Measurements from ENCODE around the gene UTP4. TPM values are rescaled to one million over a fixed set of nuclear protein-coding genes. Genes with fewer than 3 reads are reported as not detected.

UTP4 gene
- total RNA-seq, 1 experiment from 2014 or later: 31.6 TPM

DNA sequence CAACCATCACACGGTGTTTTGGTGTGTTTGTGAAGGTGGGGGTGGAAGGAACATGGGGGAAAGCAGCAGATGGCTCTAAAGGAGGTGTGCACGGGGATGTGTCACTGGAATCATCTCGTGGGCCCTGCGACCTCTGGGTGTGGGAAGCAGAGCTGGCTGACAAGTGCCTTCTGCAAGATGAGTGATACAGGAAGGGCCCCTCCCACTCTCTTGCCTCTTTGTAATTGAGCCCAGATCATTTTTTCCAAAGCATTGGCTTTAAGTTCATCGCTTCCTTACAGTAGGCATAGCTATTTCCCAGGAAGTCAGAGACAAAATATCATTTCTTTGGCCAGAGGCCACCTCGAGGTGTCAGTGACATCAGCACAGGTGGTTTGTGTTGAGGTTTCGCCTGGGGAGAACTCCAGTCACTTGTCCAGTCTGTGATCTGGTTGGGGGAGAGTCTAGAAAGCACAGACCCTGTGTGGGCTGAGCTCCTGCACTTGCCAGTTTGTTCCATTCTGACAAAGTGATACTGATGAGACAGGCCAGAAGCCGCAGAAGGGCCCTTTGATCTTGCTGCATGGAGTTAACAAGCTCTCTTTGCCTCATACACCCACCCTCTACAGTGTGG is 33.9 kb downstream of the UTP4 start:
- no peak for DNase-seq
- 0 out of 2 replicates have a peak, but pooled peaks cover 7% of the 10 kb centered on the region for H4K20me1 ChIP-seq (ENCODE audit: insufficient read depth, low read depth, low read length)
- no peaks in the 10 kb centered on the region for H3K4me1 ChIP-seq (ENCODE audit: low read length)
- no peaks in the 10 kb centered on the region for H3K79me2 ChIP-seq (ENCODE audit: low read length)
- no peaks in the 10 kb centered on the region for H3K9me3 ChIP-seq (ENCODE audit: low read length)
- H3K36me3 ChIP-seq (ENCODE audit: insufficient read depth, low read length): peaks cover 47% of the 10 kb centered on the region; the same call in 1 of the 2 replicates
- H3K4me2 ChIP-seq (ENCODE audit: low read depth, low read length, poor library complexity, severe bottlenecking): no peak overlapping the region
- no peaks in the 10 kb centered on the region for H3K9me2 ChIP-seq (replicated peaks; ENCODE audit: insufficient read depth, low read length)
- H3K4me3 ChIP-seq (ENCODE audit: low read length): no peak overlapping the region
- no peak overlapping the region for H3K27ac ChIP-seq (ENCODE audit: low read length)
- H2AFZ ChIP-seq (ENCODE audit: low read length): no peak overlapping the region
- no peak overlapping the region for H3K9ac ChIP-seq (ENCODE audit: low read length)
- H3K27me3 ChIP-seq (ENCODE audit: low read length): no peaks in the 10 kb centered on the region

DNA sequence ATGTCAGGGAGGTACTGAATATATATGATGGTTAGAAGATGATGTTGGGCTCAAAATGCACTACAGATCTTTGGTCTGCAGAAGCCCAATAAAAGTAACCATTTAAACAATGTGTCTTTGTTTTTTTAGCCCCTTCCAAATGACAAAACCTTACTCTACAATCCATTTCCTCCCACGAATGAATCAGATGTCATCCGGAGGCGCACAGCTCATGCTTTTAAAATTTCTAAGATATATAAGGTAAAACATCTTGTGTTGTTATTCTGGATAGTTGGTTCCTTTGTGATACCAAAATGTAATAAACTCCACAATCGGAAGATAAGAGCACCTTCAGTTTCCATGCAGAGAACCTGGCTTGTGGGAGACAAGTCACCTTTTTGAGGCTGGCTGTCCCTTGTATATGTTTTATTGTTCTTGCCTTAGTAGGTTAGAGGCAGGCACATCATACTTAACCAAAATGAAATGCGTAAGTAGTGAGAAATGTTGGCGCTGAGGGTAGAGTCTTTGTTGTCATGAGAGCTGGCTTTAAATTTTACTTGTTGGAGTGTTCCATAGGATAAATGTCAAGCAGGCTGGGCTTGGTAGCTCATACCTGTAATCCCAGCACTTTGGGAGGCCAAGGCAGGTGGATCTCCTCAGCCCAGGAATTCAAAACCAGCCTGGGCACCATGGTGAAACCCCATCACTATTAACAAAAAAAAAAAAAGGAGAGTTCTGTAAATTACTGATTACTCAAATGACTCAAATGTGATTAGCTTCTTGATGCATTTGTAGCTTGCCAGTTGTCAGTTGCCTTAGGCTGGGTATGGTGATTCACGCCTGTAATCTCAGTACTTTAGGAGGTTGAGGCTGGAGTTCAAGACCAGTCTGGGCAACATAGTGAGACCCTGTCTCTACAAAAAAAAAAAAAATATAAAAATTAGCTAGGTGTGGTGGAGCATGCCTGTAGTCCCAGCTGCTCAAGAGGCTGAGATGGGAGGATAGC is 34.8 kb downstream of the UTP4 start:
- H3K4me2 ChIP-seq (ENCODE audit: low read depth, low read length, poor library complexity, severe bottlenecking): no peak overlapping the region
- H2AFZ ChIP-seq (ENCODE audit: low read length): no peak overlapping the region
- no peaks in the 10 kb centered on the region for H3K9me2 ChIP-seq (replicated peaks; ENCODE audit: insufficient read depth, low read length)
- H3K36me3 ChIP-seq (ENCODE audit: insufficient read depth, low read length): peaks cover 47% of the 10 kb centered on the region; the same call in 1 of the 2 replicates
- H3K4me1 ChIP-seq (ENCODE audit: low read length): no peaks in the 10 kb centered on the region
- H3K27me3 ChIP-seq (ENCODE audit: low read length): no peaks in the 10 kb centered on the region
- H3K79me2 ChIP-seq (ENCODE audit: low read length): no peaks in the 10 kb centered on the region
- DNase-seq: no peak
- H3K9me3 ChIP-seq (ENCODE audit: low read length): no peaks in the 10 kb centered on the region
- no peak overlapping the region for H3K27ac ChIP-seq (ENCODE audit: low read length)
- H3K9ac ChIP-seq (ENCODE audit: low read length): no peak overlapping the region
- H4K20me1 ChIP-seq (ENCODE audit: insufficient read depth, low read depth, low read length): 0 out of 2 replicates have a peak, but pooled peaks cover 7% of the 10 kb centered on the region
- H3K4me3 ChIP-seq (ENCODE audit: low read length): no peak overlapping the region

DNA sequence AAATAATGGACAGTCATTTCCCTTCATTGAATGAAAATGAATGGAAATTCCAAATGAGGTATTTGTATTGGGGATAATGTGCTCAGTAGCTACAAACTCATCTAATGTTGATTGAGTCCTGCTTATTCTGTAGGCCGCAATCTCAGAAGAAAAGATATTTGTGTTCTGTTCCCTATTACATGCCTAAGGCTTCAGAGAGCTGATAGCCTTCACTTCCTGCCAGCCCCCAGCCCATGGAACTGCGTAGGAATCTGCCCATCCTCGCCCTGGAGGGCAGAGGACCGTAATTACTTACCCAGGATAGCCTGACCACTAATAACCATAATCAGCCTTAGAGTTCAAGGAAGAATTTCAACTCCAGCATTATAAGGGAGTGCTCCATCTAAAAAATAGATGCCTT is 36.6 kb downstream of the UTP4 start:
- no peak overlapping the region for H3K27ac ChIP-seq (ENCODE audit: low read length)
- no peak for DNase-seq
- no peak overlapping the region for H3K9ac ChIP-seq (ENCODE audit: low read length)
- H3K79me2 ChIP-seq (ENCODE audit: low read length): no peaks in the 10 kb centered on the region
- no peaks in the 10 kb centered on the region for H3K9me3 ChIP-seq (ENCODE audit: low read length)
- no peaks in the 10 kb centered on the region for H3K4me1 ChIP-seq (ENCODE audit: low read length)
- H4K20me1 ChIP-seq (ENCODE audit: insufficient read depth, low read depth, low read length): 0 out of 2 replicates have a peak, but pooled peaks cover 7% of the 10 kb centered on the region
- peaks cover 38% of the 10 kb centered on the region; the same call in 1 of the 2 replicates for H3K36me3 ChIP-seq (ENCODE audit: insufficient read depth, low read length)
- H2AFZ ChIP-seq (ENCODE audit: low read length): no peak overlapping the region
- H3K9me2 ChIP-seq (replicated peaks; ENCODE audit: insufficient read depth, low read length): no peaks in the 10 kb centered on the region
- H3K4me3 ChIP-seq (ENCODE audit: low read length): no peak overlapping the region
- no peaks in the 10 kb centered on the region for H3K27me3 ChIP-seq (ENCODE audit: low read length)
- no peak overlapping the region for H3K4me2 ChIP-seq (ENCODE audit: low read depth, low read length, poor library complexity, severe bottlenecking)

DNA sequence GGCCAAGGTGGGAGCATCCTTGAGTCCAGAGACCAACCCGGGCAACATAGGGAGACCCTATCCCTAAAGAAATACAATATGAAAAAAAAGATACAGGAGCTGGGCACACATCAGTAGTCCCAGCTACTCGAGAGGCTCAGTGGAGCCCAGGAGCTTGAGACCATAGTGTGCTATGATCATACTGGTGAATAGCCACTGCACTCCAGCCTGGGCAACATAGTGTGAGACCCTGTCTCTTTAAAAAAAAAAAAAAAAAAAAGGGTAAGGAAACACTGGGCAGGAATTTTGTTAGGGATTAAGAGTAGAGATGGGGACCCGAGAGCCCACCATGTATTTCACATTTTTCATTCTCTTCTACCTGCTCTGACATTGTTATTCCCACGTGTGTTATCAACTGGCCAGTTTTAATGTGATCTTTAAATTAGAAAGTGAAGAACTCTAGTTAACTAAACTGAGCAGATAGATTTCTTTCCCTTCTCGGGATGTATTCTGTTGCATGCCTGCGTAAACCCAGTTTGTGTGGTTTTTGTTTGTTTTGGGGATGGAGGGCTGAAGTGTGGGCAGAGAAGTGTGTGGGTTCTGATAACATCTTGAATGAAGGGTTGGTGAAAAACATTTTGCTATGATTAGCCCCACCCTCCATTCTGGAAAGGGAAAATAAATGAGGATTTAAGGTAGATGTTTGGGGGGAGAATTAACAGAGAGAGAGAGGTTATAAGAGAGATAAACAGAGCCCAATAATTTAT is 37.3 kb downstream of the UTP4 start:
- peaks cover 38% of the 10 kb centered on the region; the same call in 1 of the 2 replicates for H3K36me3 ChIP-seq (ENCODE audit: insufficient read depth, low read length)
- H3K4me3 ChIP-seq (ENCODE audit: low read length): no peak overlapping the region
- no peaks in the 10 kb centered on the region for H3K27me3 ChIP-seq (ENCODE audit: low read length)
- H3K9ac ChIP-seq (ENCODE audit: low read length): no peak overlapping the region
- no peak overlapping the region for H3K4me2 ChIP-seq (ENCODE audit: low read depth, low read length, poor library complexity, severe bottlenecking)
- no peaks in the 10 kb centered on the region for H3K4me1 ChIP-seq (ENCODE audit: low read length)
- no peak overlapping the region for H3K27ac ChIP-seq (ENCODE audit: low read length)
- H4K20me1 ChIP-seq (ENCODE audit: insufficient read depth, low read depth, low read length): 0 out of 2 replicates have a peak, but pooled peaks cover 7% of the 10 kb centered on the region
- H3K9me2 ChIP-seq (replicated peaks; ENCODE audit: insufficient read depth, low read length): no peaks in the 10 kb centered on the region
- no peaks in the 10 kb centered on the region for H3K79me2 ChIP-seq (ENCODE audit: low read length)
- H2AFZ ChIP-seq (ENCODE audit: low read length): no peak overlapping the region
- DNase-seq: no peak
- H3K9me3 ChIP-seq (ENCODE audit: low read length): no peaks in the 10 kb centered on the region

DNA sequence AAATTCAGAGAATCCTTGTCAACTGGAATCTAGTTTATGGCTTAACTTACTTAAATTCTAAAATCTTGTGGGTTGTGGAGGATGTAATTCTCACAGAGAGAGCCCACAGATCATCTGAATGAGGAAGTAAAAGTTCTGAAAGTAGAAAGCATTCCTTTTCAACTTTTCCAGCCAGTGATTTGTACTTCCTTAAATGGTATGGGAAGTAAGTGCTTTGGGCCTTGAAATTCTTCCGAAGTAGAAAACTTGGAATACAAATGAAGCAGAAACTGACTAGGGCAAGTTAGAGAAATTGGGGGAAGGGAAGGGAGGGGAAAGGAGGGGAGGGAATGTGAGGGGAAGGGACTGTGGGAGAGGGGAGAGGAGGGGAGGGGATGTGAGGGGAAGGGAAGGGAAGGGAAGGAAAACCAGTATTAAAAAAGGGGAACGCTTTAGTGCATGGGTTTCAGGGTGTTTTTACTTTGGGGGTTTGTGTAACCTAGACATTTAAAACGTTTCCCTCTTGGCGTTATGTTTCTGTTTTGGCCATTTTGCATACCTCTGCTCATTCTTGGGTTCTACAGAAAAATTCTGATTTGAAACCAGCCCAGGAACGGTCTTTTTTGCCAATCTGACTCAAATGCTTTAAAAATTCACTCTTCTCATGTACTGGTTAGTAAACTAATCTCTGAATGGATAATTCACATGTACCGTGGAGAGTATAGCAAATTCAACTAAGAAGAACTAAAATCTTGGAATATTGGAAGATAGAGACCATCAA is 39.1 kb downstream of the UTP4 start:
- H3K9ac ChIP-seq (ENCODE audit: low read length): no peak overlapping the region
- H3K36me3 ChIP-seq (ENCODE audit: insufficient read depth, low read length): peaks cover 23% of the 10 kb centered on the region; the same call in 1 of the 2 replicates
- H4K20me1 ChIP-seq (ENCODE audit: insufficient read depth, low read depth, low read length): 0 out of 2 replicates have a peak, but pooled peaks cover under 1% of the 10 kb centered on the region
- no peaks in the 10 kb centered on the region for H3K79me2 ChIP-seq (ENCODE audit: low read length)
- no peaks in the 10 kb centered on the region for H3K27me3 ChIP-seq (ENCODE audit: low read length)
- no peak for DNase-seq
- H3K9me2 ChIP-seq (replicated peaks; ENCODE audit: insufficient read depth, low read length): no peaks in the 10 kb centered on the region
- no peak overlapping the region for H2AFZ ChIP-seq (ENCODE audit: low read length)
- H3K9me3 ChIP-seq (ENCODE audit: low read length): no peaks in the 10 kb centered on the region
- no peaks in the 10 kb centered on the region for H3K4me1 ChIP-seq (ENCODE audit: low read length)
- H3K4me2 ChIP-seq (ENCODE audit: low read depth, low read length, poor library complexity, severe bottlenecking): no peak overlapping the region
- no peak overlapping the region for H3K4me3 ChIP-seq (ENCODE audit: low read length)
- H3K27ac ChIP-seq (ENCODE audit: low read length): no peak overlapping the region

DNA sequence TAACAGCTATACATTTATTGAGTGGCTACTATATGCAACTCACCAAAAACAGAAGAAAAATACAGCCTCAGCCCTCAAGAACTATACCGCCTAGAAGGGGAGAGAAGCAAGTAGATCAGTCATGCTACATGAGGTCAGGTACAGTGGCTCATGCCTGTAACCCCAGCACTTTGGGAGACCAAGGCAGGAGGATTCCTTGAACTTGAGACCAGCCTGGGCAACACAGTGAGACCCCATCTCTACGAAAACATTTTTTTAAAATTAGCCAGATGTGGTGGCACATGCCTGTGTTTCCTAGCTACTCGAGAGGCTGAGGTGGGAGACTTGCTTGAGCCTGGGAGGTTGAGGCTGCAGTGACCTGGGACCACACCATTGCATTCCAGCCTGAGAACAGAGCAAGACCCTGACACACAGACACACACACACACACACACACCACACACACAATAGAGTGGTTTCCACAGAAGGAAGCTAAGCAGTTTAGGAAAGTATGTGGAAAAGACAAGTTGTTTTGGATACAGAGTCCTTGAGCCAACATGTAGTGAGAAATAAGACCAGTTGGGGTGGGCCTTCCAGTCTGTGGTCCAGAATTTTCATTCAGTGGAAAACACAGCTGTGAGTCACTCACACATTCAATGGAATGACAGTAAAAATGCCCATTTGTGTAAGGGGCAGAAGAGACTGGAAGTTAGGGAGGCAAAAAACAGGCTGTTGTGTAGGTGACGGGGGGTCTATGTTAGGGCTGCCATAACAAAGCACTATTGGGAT is 43.8 kb downstream of the UTP4 start:
- Histone ChIP-seq H3K79me2 (ENCODE audit: low read length) (no peaks in the 10 kb centered on the region), H3K4me3 (ENCODE audit: low read length) (no peak overlapping the region), H4K20me1 (ENCODE audit: insufficient read depth, low read depth, low read length) (no peaks in the 10 kb centered on the region), H3K9me2 (replicated peaks; ENCODE audit: insufficient read depth, low read length) (no peaks in the 10 kb centered on the region), H3K27me3 (ENCODE audit: low read length) (no peaks in the 10 kb centered on the region), H3K4me2 (ENCODE audit: low read depth, low read length, poor library complexity, severe bottlenecking) (no peak overlapping the region), H3K9me3 (ENCODE audit: low read length) (no peaks in the 10 kb centered on the region), H3K9ac (ENCODE audit: low read length) (no peak overlapping the region), H3K27ac (ENCODE audit: low read length) (no peak overlapping the region), H3K36me3 (ENCODE audit: insufficient read depth, low read length) (peaks cover 4% of the 10 kb centered on the region; the same call in 1 of the 2 replicates), H2AFZ (ENCODE audit: low read length) (no peak overlapping the region), H3K4me1 (ENCODE audit: low read length) (no peaks in the 10 kb centered on the region)
- DNase-seq: no peak

DNA sequence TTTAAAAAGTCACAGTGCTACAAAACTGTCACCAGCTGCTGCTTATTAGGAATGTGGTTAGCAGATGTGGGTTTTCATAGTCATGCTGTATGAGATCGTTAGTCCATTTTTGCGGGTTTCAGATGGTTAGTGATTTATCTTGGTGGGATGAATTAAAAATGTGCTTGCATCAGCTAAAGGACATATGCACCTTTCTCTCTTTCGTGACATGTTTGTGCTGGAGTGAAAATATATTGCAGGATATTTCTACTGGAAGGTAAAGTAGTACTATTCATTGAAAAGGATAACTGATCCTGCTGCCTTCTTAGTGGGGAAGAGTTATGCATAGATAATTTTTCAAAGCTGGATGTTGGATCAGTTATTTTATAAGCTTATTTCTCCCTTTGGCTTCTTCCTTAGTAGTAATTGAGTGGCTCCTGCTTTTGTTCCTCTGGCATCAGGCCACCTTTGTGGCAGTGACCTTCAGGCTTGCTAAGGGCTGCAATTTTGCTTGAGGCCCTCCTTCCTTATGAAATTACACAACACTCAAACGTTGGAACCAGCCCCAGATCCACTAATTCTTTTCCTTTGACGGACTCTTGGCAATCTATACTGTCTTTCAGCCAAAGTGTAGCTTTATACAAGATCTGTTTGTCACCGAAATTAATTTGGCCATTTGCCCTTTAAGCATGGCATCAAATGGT is 47.0 kb downstream of the UTP4 start:
- no peak overlapping the region for H3K4me2 ChIP-seq (ENCODE audit: low read depth, low read length, poor library complexity, severe bottlenecking)
- H3K27me3 ChIP-seq (ENCODE audit: low read length): no peaks in the 10 kb centered on the region
- no peaks in the 10 kb centered on the region for H3K79me2 ChIP-seq (ENCODE audit: low read length)
- no peaks in the 10 kb centered on the region for H4K20me1 ChIP-seq (ENCODE audit: insufficient read depth, low read depth, low read length)
- H2AFZ ChIP-seq (ENCODE audit: low read length): no peak overlapping the region
- no peak for DNase-seq
- H3K4me1 ChIP-seq (ENCODE audit: low read length): peaks cover 8% of the 10 kb centered on the region
- no peaks in the 10 kb centered on the region for H3K9me3 ChIP-seq (ENCODE audit: low read length)
- H3K27ac ChIP-seq (ENCODE audit: low read length): no peak overlapping the region
- no peak overlapping the region for H3K9ac ChIP-seq (ENCODE audit: low read length)
- no peak overlapping the region for H3K4me3 ChIP-seq (ENCODE audit: low read length)
- no peaks in the 10 kb centered on the region for H3K9me2 ChIP-seq (replicated peaks; ENCODE audit: insufficient read depth, low read length)
- H3K36me3 ChIP-seq (ENCODE audit: insufficient read depth, low read length): no peaks in the 10 kb centered on the region

Data from Karpas-422 (cell line).